8988T (cell line): ENCODE data around the gene TBC1D16.

Source experiments
- DNase-seq: peaks from one replicate; pipeline ENCODE4 v3.0.0; 2011

The TBC1D16 gene

GRCh38 chr17:79923974-79924638 is 111.6 kb downstream of the TBC1D16 start:
- DNase-seq, result peak; percentile 88

- no peak for DNase-seq
These were observed 112.9 kb downstream of the TBC1D16 start for GRCh38 chr17:79922798-79923197.

- DNase-seq, result no peak
These were observed 113.5 kb downstream of the TBC1D16 start for GRCh38 chr17:79922116-79922601.

- no peak for DNase-seq
These were observed 114.1 kb downstream of the TBC1D16 start for GRCh38 chr17:79921411-79922115.

DNA sequence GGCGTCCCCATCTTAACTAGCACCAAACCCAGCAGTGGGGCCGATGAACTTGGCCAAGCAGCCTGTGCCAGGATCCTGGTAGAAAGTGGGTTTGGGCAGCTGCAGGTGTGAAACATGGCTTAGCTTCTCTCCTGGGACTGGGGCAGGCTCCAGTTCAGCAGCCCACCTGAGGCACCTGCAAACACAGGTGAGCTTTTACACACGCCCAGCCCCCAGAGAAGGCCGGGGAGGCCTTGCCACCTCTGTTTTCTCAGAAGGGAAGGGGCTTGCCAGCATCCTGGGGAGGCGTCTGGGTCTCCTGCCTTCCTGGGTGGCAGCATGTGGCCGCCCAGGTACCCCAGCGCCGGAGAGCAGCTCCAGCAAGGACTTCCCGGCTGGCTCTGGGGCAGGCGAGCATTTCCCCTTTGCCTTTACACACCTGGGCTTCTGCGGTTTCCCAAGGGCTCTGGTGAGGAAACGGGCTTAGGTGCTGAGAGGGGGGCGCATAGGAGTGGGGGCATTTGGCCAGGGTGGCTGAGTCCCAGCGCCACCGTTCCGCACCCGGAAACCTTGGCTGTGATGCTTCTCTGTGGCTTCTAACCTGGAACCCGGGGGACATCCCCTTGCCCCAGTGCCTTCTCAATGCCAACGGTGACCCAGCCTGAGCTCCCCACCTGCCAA is 114.8 kb downstream of the TBC1D16 start:
- no peak for DNase-seq

DNA sequence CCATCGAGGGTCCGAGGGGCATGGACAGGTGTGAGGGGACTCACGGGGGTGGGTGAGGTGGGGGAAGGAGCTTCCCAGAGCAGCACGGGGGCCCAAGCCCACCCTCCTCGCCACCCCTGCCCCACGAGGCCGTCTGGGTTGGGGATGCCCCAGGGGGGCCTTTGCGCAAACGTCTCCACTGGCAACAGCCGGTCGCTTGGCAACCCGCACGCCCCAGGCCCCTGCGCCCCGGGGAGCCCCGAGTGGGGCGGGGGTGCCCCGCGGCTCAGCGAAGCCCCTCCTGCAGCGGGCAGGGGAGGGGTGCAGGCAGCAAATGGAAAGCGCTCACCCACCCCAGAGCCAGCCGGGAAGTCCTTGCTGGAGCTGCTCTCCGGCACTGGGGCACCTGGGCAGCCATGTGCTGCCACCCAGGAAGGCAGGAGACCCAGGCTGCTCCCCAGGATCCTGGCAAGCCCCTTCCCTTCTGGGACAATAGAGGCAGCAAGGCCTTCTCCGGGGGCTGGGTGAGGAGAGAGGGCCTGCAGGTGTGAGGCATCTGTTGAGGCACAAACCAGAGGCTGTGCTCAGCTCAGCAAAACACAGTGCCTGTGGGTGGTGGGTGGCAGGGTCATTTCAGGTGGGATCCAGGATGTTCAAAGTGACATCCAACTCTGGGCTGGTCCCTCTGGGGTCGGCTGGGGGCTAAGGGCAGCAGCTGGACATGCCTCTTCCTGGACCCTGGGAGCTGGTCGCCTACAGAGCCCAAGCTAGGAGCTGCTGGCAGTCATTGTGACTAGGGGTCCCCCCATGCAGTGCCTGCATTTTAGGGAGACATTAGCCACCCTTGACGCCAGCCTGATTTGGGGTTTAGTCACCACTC is 115.6 kb downstream of the TBC1D16 start:
- peak; percentile 14 for DNase-seq

- peak; percentile 49 for DNase-seq
These were observed 116.5 kb downstream of the TBC1D16 start for GRCh38 chr17:79919164-79919585.

- peak; percentile 10 for DNase-seq
These were observed 117.0 kb downstream of the TBC1D16 start for GRCh38 chr17:79918581-79919163.

- peak; percentile 11 for DNase-seq
These were observed 117.7 kb downstream of the TBC1D16 start for GRCh38 chr17:79917902-79918484.

DNA sequence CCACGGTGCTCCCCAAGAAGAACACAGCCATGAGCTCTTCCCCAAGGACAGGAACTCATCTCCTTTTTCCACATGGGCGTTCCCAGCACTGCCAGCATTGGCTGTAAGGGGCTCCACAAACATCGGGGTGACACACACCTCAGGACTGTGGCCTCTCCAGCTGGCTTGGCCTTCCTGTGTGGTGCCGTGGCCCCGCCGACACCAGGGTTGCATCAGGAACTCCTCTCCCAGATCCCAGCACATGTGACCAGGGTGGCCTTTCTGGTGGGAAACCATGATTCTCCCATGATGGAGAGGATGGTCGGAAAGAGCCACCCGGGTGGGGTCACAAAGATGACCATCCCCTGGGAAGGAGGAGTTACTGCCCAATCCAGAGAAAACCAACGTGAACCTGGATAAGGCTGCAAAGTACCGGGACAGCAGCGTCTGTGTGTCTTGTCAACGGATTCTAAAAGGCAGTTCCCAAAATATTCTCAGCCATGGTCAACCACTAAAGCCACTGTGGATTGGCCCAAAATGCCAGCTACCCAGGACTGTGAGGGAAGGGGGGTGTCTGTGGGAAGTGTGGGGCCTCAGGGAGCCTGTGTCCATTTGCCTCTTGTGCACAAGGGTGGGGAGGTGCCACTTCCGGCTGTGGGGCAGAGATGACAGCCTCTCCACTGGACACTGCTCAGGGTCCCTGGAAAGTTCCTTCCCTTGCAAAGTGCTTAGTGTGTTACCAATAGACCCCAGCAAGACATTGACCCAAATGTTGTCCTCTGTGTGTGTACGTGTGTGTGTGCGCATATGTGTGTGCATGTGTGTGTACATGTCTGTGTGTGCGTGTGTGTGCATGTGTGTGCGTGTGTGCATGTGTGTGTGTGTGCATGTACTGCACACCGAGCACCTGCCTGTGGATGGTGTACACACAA is 118.4 kb downstream of the TBC1D16 start:
- DNase-seq, result peak; percentile 10

GRCh38 chr17:79916506-79916905 is 119.2 kb downstream of the TBC1D16 start:
- DNase-seq, result peak; percentile 5

DNA sequence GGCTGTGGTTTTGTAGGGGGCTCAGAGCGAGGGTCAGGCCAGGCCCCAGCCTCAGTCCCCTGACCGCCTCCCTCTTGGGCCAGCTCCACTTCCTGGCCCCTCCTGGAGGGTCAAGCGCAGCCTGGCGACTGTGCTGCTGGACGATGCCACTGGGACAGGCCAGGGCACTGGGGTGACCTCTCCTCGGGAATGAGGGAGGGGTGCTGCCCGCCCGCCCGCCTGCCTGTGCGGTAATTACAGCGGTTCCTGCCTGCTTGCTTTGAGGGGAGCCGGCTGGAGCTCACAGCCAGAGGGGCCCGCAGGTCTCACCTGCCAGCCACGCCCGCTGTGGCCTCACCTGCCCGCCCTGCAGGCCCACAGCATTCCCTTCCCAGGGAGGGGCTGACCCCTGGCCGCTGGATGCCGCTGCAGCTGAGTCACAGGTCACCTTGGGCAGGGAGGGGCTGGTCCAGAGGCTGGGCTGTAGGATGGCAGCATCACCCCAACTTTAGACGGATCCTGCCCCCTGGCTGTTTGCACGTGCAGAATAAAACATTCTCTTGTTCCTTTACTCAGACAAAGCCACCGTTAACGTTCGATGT is 119.7 kb downstream of the TBC1D16 start:
- peak; percentile 77 for DNase-seq

DNA sequence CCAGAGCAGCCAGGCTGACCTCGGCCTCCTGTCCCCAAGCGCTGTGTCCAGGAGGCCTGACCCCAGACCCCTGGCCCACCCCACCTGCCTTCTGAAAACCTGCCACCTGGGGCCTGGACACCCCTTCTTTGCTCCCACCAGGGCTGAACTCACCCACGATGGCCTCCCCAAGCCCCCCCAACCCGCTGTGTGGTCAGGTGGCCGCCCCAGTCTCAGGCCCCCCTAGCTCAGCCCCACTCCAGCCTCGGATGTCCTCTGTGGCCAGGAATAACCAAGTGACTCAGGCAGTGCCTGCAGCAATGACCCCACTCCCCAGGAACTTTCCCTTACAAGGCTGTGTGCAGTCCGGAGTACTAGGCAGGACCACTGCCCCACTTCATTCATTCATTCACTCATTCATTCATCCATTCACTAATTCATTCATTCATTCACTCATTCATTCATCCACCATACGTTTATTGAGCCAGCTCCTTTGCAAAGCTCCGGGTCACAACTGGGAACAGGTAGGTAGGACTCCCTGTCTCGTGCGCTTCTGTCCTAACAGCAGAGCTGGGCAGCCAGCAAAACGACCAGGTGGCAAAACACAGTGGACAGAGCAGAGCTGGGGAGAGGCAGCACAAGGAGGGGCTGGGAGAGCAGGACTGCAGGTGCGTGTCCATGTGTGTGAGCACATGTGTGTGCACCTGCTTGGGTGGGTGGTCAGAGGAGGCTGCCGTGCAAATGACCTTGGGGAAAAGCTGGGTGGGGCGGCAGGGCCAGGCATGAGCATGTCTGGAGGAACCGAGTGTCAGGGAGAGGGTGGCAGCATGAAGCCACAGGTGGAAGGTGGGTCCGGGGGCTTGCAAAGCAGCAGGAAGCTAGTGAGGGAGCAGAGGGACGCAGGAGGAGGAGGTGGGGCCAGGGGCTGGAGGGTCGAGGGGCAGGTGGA is 120.6 kb downstream of the TBC1D16 start:
- peak; percentile 10 for DNase-seq

GRCh38 chr17:79913896-79914812 is 121.5 kb downstream of the TBC1D16 start:
- peak; percentile 15 for DNase-seq

DNA sequence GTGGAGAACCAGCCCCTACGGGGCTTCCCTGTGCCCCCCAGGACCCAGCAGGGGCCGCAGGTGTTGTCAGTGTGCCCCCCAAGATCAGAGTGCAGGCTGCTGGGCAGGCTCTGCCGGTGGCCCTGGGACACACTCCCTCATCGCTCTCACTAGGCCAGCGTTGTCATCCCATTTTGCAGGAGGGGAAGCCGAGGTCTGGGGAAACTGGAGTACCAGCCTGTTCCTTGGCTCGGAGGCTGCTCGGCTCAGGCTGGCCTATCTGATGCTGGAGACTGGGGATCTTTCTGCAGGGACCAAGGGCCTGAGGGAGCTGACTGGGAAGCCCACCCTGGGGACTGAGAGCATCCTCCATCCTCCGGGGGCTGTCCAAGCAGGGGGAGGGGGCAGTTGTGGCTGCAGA is 122.2 kb downstream of the TBC1D16 start:
- peak; percentile 18 for DNase-seq

- DNase-seq, result peak; percentile 13
These were observed 122.9 kb downstream of the TBC1D16 start for GRCh38 chr17:79912552-79913330.
